Activated CD8-positive, alpha-beta T cell treated with anti-CD3 and anti-CD28 coated beads for 36 hours (primary cell): ENCODE data around the gene SOX5. TPM values are rescaled to one million over a fixed set of nuclear protein-coding genes. Genes with fewer than 3 reads are reported as not detected.

Experiments
- ATAC-seq: fragments of 200-7000 bp; cut with Tn5 transposase; one replicate; pipeline ENCODE4 v1.10.0; 2021; ENCODE audit warnings: mild to moderate bottlenecking, moderate library complexity
- CTCF ChIA-PET: fragments of 350-600 bp; sonication (Branson Sonifier 250); formaldehyde crosslinking; loops from one replicate; lab custom pipeline; 2021; ENCODE audit warnings: antibody characterized with exemption; lab: Charles Lee
- POLR2A ChIA-PET: fragments of 350-600 bp; sonication (Branson Sonifier 250); formaldehyde crosslinking; loops from one replicate; lab custom pipeline; 2021; ENCODE audit warnings: antibody characterized with exemption; lab: Charles Lee
- DNase-seq: peaks from one replicate; pipeline ENCODE4 v3.0.0-alpha.2; 2020
- H3K27ac Mint-ChIP-seq: one replicate; pipeline ENCODE4 v1.8.0; 2021; ENCODE audit warnings: mild to moderate bottlenecking, mixed read lengths
- H3K27me3 Mint-ChIP-seq: one replicate; pipeline ENCODE4 v1.8.0; 2021; ENCODE audit warnings: mixed read lengths
- H3K36me3 Mint-ChIP-seq: one replicate; pipeline ENCODE4 v1.8.0; 2021; ENCODE audit warnings: low read depth, mixed read lengths
- H3K4me1 Mint-ChIP-seq: one replicate; pipeline ENCODE4 v1.8.0; 2021; ENCODE audit warnings: low read depth, mixed read lengths
- H3K4me3 Mint-ChIP-seq: one replicate; pipeline ENCODE4 v1.8.0; 2021; ENCODE audit warnings: mild to moderate bottlenecking, moderate library complexity, mixed read lengths
- H3K9me3 Mint-ChIP-seq: one replicate; pipeline ENCODE4 v1.8.0; 2021; ENCODE audit warnings: mixed read lengths
- CTCF ChIP-seq: fragments of 200-600 bp; IDR thresholded peaks from one replicate; pipeline ENCODE4 v1.8.0; 2022; ENCODE audit warnings: antibody characterized with exemption, mild to moderate bottlenecking
- intact Hi-C: fragments of 100-400 bp; cut with micrococcal nuclease; formaldehyde crosslinking; loops from one replicate; pipeline ENCODE4 v1.10.0; 2022
- total RNA-seq, 2 experiments: library from RNA; stranded (reverse); gene quantifications; one replicate each; pipeline ENCODE4 v1.2.3, GENCODE V29; 2021

The SOX5 gene
- total RNA-seq, 2 experiments from 2014 or later, result not detected

GRCh38 chr12:23855813-23856212 lies 93.7 kb downstream of the SOX5 start:
- H3K4me1 Mint-ChIP-seq, result no peaks in the 10 kb centered on the region
- no peaks in the 10 kb centered on the region for H3K36me3 Mint-ChIP-seq
- intact Hi-C loops, result no loop called here
- ATAC-seq (no peak), DNase-seq (no peak)
- no peak overlapping the region for H3K4me3 Mint-ChIP-seq
- ChIA-PET CTCF (no interaction called here), POLR2A (no interaction called here)
- H3K9me3 Mint-ChIP-seq, result peaks cover 5% of the 10 kb centered on the region
- no peak for TF ChIP-seq CTCF
- H3K27me3 Mint-ChIP-seq, result no peaks in the 10 kb centered on the region
- no peak overlapping the region for H3K27ac Mint-ChIP-seq

- intact Hi-C loops, result no loop called here
- Mint-ChIP-seq H3K9me3 (peaks cover 3% of the 10 kb centered on the region), H3K27ac (no peak overlapping the region), H3K4me3 (no peak overlapping the region), H3K27me3 (no peaks in the 10 kb centered on the region), H3K4me1 (no peaks in the 10 kb centered on the region), H3K36me3 (no peaks in the 10 kb centered on the region)
- CTCF ChIA-PET, result no interaction called here
- POLR2A ChIA-PET, result no interaction called here
- DNase-seq (no peak), ATAC-seq (no peak)
- no peak for TF ChIP-seq CTCF
Measured at GRCh38 chr12:23854598-23854997, 94.9 kb downstream of the SOX5 start.

GRCh38 chr12:23853640-23854039 lies 95.8 kb downstream of the SOX5 start:
- H3K4me1 Mint-ChIP-seq, result no peaks in the 10 kb centered on the region
- POLR2A ChIA-PET, result no interaction called here
- no peaks in the 10 kb centered on the region for H3K36me3 Mint-ChIP-seq
- ATAC-seq, result no peak
- CTCF ChIA-PET, result no interaction called here
- peaks cover 2% of the 10 kb centered on the region for H3K9me3 Mint-ChIP-seq
- H3K27ac Mint-ChIP-seq, result no peak overlapping the region
- H3K4me3 Mint-ChIP-seq, result no peak overlapping the region
- H3K27me3 Mint-ChIP-seq, result no peaks in the 10 kb centered on the region
- intact Hi-C loops, result no loop called here
- TF ChIP-seq CTCF, result no peak
- DNase-seq, result no peak

GRCh38 chr12:23851602-23852001 lies 97.9 kb downstream of the SOX5 start:
- TF ChIP-seq CTCF, result no peak
- Mint-ChIP-seq H3K27ac (no peak overlapping the region), H3K9me3 (peaks cover 2% of the 10 kb centered on the region), H3K4me3 (no peak overlapping the region), H3K4me1 (no peaks in the 10 kb centered on the region), H3K27me3 (no peaks in the 10 kb centered on the region), H3K36me3 (no peaks in the 10 kb centered on the region)
- ATAC-seq, result no peak
- no peak for DNase-seq
- POLR2A ChIA-PET, result no interaction called here
- intact Hi-C loops, result no loop called here
- CTCF ChIA-PET, result no interaction called here

GRCh38 chr12:23847857-23848256 lies 101.6 kb downstream of the SOX5 start:
- no peak overlapping the region for H3K27ac Mint-ChIP-seq
- H3K9me3 Mint-ChIP-seq, result peaks cover 2% of the 10 kb centered on the region
- intact Hi-C loops, result no loop called here
- ChIA-PET POLR2A (no interaction called here), CTCF (no interaction called here)
- no peaks in the 10 kb centered on the region for H3K36me3 Mint-ChIP-seq
- H3K4me3 Mint-ChIP-seq, result no peak overlapping the region
- H3K4me1 Mint-ChIP-seq, result no peaks in the 10 kb centered on the region
- H3K27me3 Mint-ChIP-seq, result no peaks in the 10 kb centered on the region
- no peak for TF ChIP-seq CTCF
- ATAC-seq (no peak), DNase-seq (no peak)
